Measurements from ENCODE around the gene ME3. TPM values are rescaled to one million over a fixed set of nuclear protein-coding genes. Genes with fewer than 3 reads are reported as not detected.

The ME3 gene
- total RNA-seq, 3 donors from 2014 or later (not counting 1 experiment from before 2014, with no cell fraction given), result 5.2 to 7.5 (median 6.9) TPM

- Mint-ChIP-seq H3K27ac (no peak overlapping the region), H3K4me1 (no peaks in the 10 kb centered on the region), H3K27me3 (ENCODE audit: low read depth in 2 of 2) (peaks cover 0 to 7% of the 10 kb centered on the region in 2 donors), H3K9me3 (no peaks in the 10 kb centered on the region), H3K36me3 (no peaks in the 10 kb centered on the region), H3K4me3 (no peak overlapping the region)
- DNase-seq (no peak), ATAC-seq (no peak)
- 78% methylated on average over 1 of the region's 3 CpGs for WGBS (ENCODE audit: insufficient coverage)
- Histone ChIP-seq H3K4me3 (ENCODE audit: low read length) (no peak overlapping the region), H3K4me1 (ENCODE audit: control insufficient read depth, insufficient read depth, low read length) (no peaks in the 10 kb centered on the region), H3K27ac (ENCODE audit: low read length) (no peak overlapping the region), H3K36me3 (ENCODE audit: control insufficient read depth, insufficient read depth, low read length) (no peaks in the 10 kb centered on the region), H3K9me3 (ENCODE audit: control insufficient read depth, insufficient read depth, low read length) (no peaks in the 10 kb centered on the region), H3K27me3 (ENCODE audit: control insufficient read depth, insufficient read depth, low read length) (no peaks in the 10 kb centered on the region)
- TF ChIP-seq CTCF (IDR thresholded peaks at IDR 0.05), result no peak
- intact Hi-C loops (cut with micrococcal nuclease), result no loop called here
These were observed 89.5 kb downstream of the ME3 start for GRCh38 chr11:86582898-86583297.

- no peaks in the 10 kb centered on the region for H3K9me3 Mint-ChIP-seq
- Histone ChIP-seq H3K27ac (ENCODE audit: low read length) (no peak overlapping the region), H3K4me3 (ENCODE audit: low read length) (no peak overlapping the region), H3K4me1 (ENCODE audit: control insufficient read depth, insufficient read depth, low read length) (no peaks in the 10 kb centered on the region), H3K36me3 (ENCODE audit: control insufficient read depth, insufficient read depth, low read length) (no peaks in the 10 kb centered on the region), H3K27me3 (ENCODE audit: control insufficient read depth, insufficient read depth, low read length) (no peaks in the 10 kb centered on the region), H3K9me3 (ENCODE audit: control insufficient read depth, insufficient read depth, low read length) (no peaks in the 10 kb centered on the region)
- no peak for TF ChIP-seq CTCF (IDR thresholded peaks at IDR 0.05)
- H3K27me3 Mint-ChIP-seq (ENCODE audit: low read depth in 2 of 2), result peaks cover 16 to 23% of the 10 kb centered on the region in 2 donors
- H3K4me3 Mint-ChIP-seq, result no peak overlapping the region
- ATAC-seq (no peak), DNase-seq (no peak)
- H3K36me3 Mint-ChIP-seq, result no peaks in the 10 kb centered on the region
- intact Hi-C loops (cut with micrococcal nuclease), result no loop called here
- no peak overlapping the region for H3K27ac Mint-ChIP-seq
- WGBS (ENCODE audit: insufficient coverage), result 80% methylated on average over 1 of the region's 2 CpGs
- no peaks in the 10 kb centered on the region for H3K4me1 Mint-ChIP-seq
These were observed 91.9 kb downstream of the ME3 start for GRCh38 chr11:86580535-86580934.

DNA sequence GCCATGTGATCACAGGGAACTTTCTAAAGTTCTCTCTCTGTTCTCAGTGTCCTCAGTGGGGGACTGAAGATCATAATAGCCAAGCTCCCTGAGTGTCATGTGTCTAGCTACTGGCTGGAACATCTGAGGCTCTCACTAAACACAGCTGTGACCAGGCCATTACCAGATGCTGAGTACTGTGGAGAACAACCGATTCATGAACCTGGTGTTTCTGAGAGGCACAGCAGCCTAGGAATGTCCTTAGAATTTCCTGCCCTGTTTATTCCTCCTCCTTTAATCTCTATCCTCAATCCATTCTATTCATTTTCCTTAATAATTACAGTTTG lies 93.0 kb downstream of the ME3 start:
- Mint-ChIP-seq H3K27me3 (ENCODE audit: low read depth in 2 of 2) (peaks cover 19 to 25% of the 10 kb centered on the region in 2 donors), H3K4me3 (no peak overlapping the region), H3K27ac (no peak overlapping the region), H3K36me3 (no peaks in the 10 kb centered on the region), H3K9me3 (no peaks in the 10 kb centered on the region), H3K4me1 (no peaks in the 10 kb centered on the region)
- DNase-seq (no peak), ATAC-seq (no peak)
- intact Hi-C loops (cut with micrococcal nuclease), result no loop called here
- H3K36me3 ChIP-seq (ENCODE audit: control insufficient read depth, insufficient read depth, low read length), result no peaks in the 10 kb centered on the region
- WGBS (ENCODE audit: insufficient coverage), result 94% methylated on average over 1 of the region's 1 CpG
- no peak overlapping the region for H3K27ac ChIP-seq (ENCODE audit: low read length)
- H3K4me3 ChIP-seq (ENCODE audit: low read length), result no peak overlapping the region
- no peaks in the 10 kb centered on the region for H3K4me1 ChIP-seq (ENCODE audit: control insufficient read depth, insufficient read depth, low read length)
- H3K9me3 ChIP-seq (ENCODE audit: control insufficient read depth, insufficient read depth, low read length), result no peaks in the 10 kb centered on the region
- no peak for TF ChIP-seq CTCF (IDR thresholded peaks at IDR 0.05)
- no peaks in the 10 kb centered on the region for H3K27me3 ChIP-seq (ENCODE audit: control insufficient read depth, insufficient read depth, low read length)

GRCh38 chr11:86578727-86579405 lies 93.5 kb downstream of the ME3 start:
- Mint-ChIP-seq H3K4me1 (no peaks in the 10 kb centered on the region), H3K36me3 (no peaks in the 10 kb centered on the region), H3K9me3 (no peaks in the 10 kb centered on the region), H3K27ac (no peak overlapping the region), H3K27me3 (ENCODE audit: low read depth in 2 of 2) (peaks cover 24 to 26% of the 10 kb centered on the region in 2 donors), H3K4me3 (no peak overlapping the region)
- intact Hi-C loops (cut with micrococcal nuclease), result no loop called here
- Histone ChIP-seq H3K4me3 (ENCODE audit: low read length) (no peak overlapping the region), H3K27me3 (ENCODE audit: control insufficient read depth, insufficient read depth, low read length) (no peaks in the 10 kb centered on the region), H3K27ac (ENCODE audit: low read length) (no peak overlapping the region), H3K4me1 (ENCODE audit: control insufficient read depth, insufficient read depth, low read length) (no peaks in the 10 kb centered on the region), H3K9me3 (ENCODE audit: control insufficient read depth, insufficient read depth, low read length) (no peaks in the 10 kb centered on the region), H3K36me3 (ENCODE audit: control insufficient read depth, insufficient read depth, low read length) (no peaks in the 10 kb centered on the region)
- DNase-seq (no peak), ATAC-seq (no peak)
- no peak for TF ChIP-seq CTCF (IDR thresholded peaks at IDR 0.05)
- WGBS (ENCODE audit: insufficient coverage), result 93% methylated on average over 2 of the region's 2 CpGs
